T-cell (primary cell): ENCODE measurements around the gene DLG2. TPM values are rescaled to one million over a fixed set of nuclear protein-coding genes. Genes with fewer than 3 reads are reported as not detected.

ENCODE experiments used
- ATAC-seq, 4 experiments: fragments of 200-7000 bp in 3 of 4; fragments of 150-1000 bp in 1 of 4; cut with Tn5 transposase; replicated peaks in 1 of 4; 1 replicate in 3 of 4; 2 replicates in 1 of 4; pipeline ENCODE4 v1.10.0; 2021; ENCODE audit warnings: moderate library complexity in 3 of 4, mild to moderate bottlenecking in 2 of 4, moderate number of reproducible peaks in 1 of 4
- CTCF ChIA-PET, 2 donors: fragments of 300-600 bp; sonication (Branson Sonifier 250); formaldehyde crosslinking; loops; one replicate each; lab custom pipeline; 2022; ENCODE audit warnings: antibody characterized with exemption in 2 of 2; lab: Charles Lee
- POLR2A ChIA-PET, 2 donors: fragments of 300-600 bp; sonication (Branson Sonifier 250); formaldehyde crosslinking; loops; one replicate each; lab custom pipeline; 2022; ENCODE audit warnings: antibody characterized with exemption in 2 of 2; lab: Charles Lee
- DNase-seq, 35 experiments: peaks; one replicate each; pipeline versions ENCODE4 v3.0.0 to v3.0.0-alpha.2; 2013 to 2023
- H3K27ac ChIP-seq: one replicate; pipeline ENCODE4 v1.5.1; 2013; ENCODE audit warnings: low read length
- H3K27me3 ChIP-seq, 2 experiments: replicated peaks in 1 of 2; 1 replicate in 1 of 2; 2 replicates in 1 of 2; pipeline versions ENCODE4 v1.6.1 to v1.7.0; 2013; ENCODE audit warnings: low read length in 1 of 2, mixed read lengths in 1 of 2; ENCODE audit not compliant: control insufficient read depth in 2 of 2, insufficient read depth in 2 of 2; ENCODE audit errors: extremely low read depth in 1 of 2
- H3K36me3 ChIP-seq, 2 donors: 1 replicate in 1 of 2; 2 replicates in 1 of 2; pipeline versions ENCODE4 v1.6.1 to v1.7.0; 2013; ENCODE audit warnings: low read length in 1 of 2; ENCODE audit not compliant: control insufficient read depth in 2 of 2, insufficient read depth in 1 of 2; ENCODE audit errors: extremely low read depth in 1 of 2
- H3K4me1 ChIP-seq, 2 experiments: 1 replicate in 1 of 2; 2 replicates in 1 of 2; pipeline versions ENCODE4 v1.6.1 to v1.7.0; 2013; ENCODE audit warnings: low read length in 2 of 2, mixed read lengths in 1 of 2; ENCODE audit not compliant: insufficient read depth in 2 of 2, control insufficient read depth in 1 of 2; ENCODE audit errors: extremely low read depth in 1 of 2
- H3K4me3 ChIP-seq, 2 donors: 1 replicate in 1 of 2; 2 replicates in 1 of 2; pipeline versions ENCODE4 v1.5.1 to v1.7.0; 2013; ENCODE audit warnings: mild to moderate bottlenecking in 2 of 2, low read length in 1 of 2, moderate library complexity in 1 of 2; ENCODE audit not compliant: control insufficient read depth in 1 of 2; ENCODE audit errors: extremely low read depth in 1 of 2
- H3K9me3 ChIP-seq: 2 replicates; pipeline ENCODE4 v1.7.0; 2013
- H3K27ac Mint-ChIP-seq, 2 donors: one replicate each; pipeline ENCODE4 v1.8.0; 2020 to 2021; ENCODE audit warnings: mild to moderate bottlenecking in 2 of 2, mixed read lengths in 2 of 2
- H3K27me3 Mint-ChIP-seq, 2 donors: one replicate each; pipeline ENCODE4 v1.8.0; 2021 to 2022; ENCODE audit warnings: mixed read lengths in 2 of 2
- H3K36me3 Mint-ChIP-seq: one replicate; pipeline ENCODE4 v1.8.0; 2021; ENCODE audit warnings: mixed read lengths
- H3K4me1 Mint-ChIP-seq, 3 donors: one replicate each; pipeline ENCODE4 v1.8.0; 2020 to 2022; ENCODE audit warnings: mixed read lengths in 3 of 3, mild to moderate bottlenecking in 1 of 3
- H3K4me3 Mint-ChIP-seq, 3 donors: one replicate each; pipeline ENCODE4 v1.8.0; 2020 to 2022; ENCODE audit warnings: mild to moderate bottlenecking in 3 of 3, mixed read lengths in 3 of 3, moderate library complexity in 3 of 3
- H3K9me3 Mint-ChIP-seq, 3 donors: one replicate each; pipeline ENCODE4 v1.8.0; 2020 to 2022; ENCODE audit warnings: mixed read lengths in 3 of 3
- WGBS: methylation state at CpG from one replicate; pipeline ENCODE4 v1.1.5; 2013; ENCODE audit warnings: missing lambda C conversion rate; ENCODE audit not compliant: insufficient coverage; 5-methylcytosine and 5-hydroxymethylcytosine counted together
- total RNA-seq, 35 experiments: library from RNA in 6 of 35; stranded (reverse) in 6 of 35; fragments of 120-200 nt in 1 of 35; gene quantifications; one replicate each; pipeline versions ENCODE4 v1.2.1 to v1.2.4 and lab custom pipeline; 2013 to 2026

The DLG2 gene
- total RNA-seq, 5 donors from 2014 or later (not counting 1 experiment from before 2014, with no cell fraction given), result 2.3 to 4.1 (median 2.9) TPM

DNA sequence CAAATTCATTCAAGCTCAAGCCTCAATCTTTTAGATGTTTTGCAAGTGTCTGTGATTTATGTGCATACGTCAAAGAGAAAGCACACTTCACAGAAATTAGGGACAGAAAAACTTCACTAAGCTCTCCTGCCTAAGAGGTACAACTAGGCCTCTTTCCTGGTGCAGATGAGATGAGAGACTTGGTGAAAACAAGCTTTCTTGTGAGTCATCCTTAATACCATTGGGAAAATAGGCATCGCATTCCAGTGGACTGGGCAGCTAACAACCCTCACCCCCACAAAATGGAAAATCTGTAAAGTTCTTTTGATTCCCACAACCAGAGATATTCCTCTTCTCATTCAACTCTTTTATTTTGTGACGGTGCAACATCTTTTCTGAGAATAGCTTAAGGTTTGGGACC, 1230.6 kb downstream of the DLG2 start:
- Mint-ChIP-seq H3K9me3 (peaks cover 6 to 10% (median 7%) of the 10 kb centered on the region in 3 donors), H3K36me3 (no peaks in the 10 kb centered on the region), H3K4me1 (no peaks in the 10 kb centered on the region), H3K27me3 (no peaks in the 10 kb centered on the region), H3K4me3 (no peak overlapping the region), H3K27ac (no peak overlapping the region)
- ATAC-seq, result no peak
- Histone ChIP-seq H3K27me3 (no peaks in the 10 kb centered on the region), H3K4me3 (no peak overlapping the region), H3K4me1 (no peaks in the 10 kb centered on the region), H3K27ac (no peak overlapping the region), H3K9me3 (no peaks in the 10 kb centered on the region), H3K36me3 (no peaks in the 10 kb centered on the region)
- DNase-seq, result no peak
- ChIA-PET POLR2A (no interaction called here), CTCF (no interaction called here)
- WGBS, result no CpG with 5 or more reads among the region's 3 CpGs

DNA sequence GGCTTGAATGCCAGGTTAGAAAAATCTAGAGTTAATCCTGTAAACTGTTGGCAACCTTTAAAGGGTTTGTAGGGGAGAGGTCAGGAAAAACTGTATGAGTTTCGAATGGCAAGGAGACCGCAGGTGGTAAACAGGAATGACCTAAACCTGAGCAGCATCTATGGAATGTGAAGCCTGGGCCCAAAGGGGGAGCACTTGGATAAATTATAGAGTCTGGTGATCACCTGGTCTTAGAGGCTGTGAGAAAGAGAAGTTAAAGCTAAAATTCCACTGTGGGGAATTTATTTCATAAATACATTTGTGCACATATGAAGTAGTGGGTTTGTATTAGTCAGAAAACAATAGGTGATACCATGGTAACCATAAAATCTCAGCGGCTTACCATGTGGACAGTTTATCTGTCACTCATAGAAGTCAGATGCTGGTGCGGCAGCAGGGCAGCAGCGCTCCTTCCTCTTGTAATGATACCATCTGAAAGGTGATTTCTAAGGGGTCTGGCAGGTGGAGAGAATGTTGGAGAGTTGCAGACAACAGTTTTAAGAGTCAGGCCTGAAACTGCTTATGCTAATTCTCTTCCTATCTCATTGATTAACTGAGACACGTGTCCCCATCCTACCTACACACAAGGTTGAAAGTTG, 1236.6 kb downstream of the DLG2 start:
- Mint-ChIP-seq H3K4me3 (no peak overlapping the region), H3K27me3 (no peaks in the 10 kb centered on the region), H3K27ac (no peak overlapping the region), H3K4me1 (no peaks in the 10 kb centered on the region), H3K9me3 (peaks cover 0 to 3% (median 0%) of the 10 kb centered on the region in 3 donors), H3K36me3 (no peaks in the 10 kb centered on the region)
- H3K36me3 ChIP-seq, result no peaks in the 10 kb centered on the region
- no peak overlapping the region for H3K4me3 ChIP-seq
- 72% methylated on average over 3 of the region's 6 CpGs for WGBS
- no peak overlapping the region for H3K27ac ChIP-seq
- ChIA-PET POLR2A (no interaction called here), CTCF (interaction anchor here in 1 of 2 donors (0.6 kb wide), 1 partner anchor 532 kb away, joined by 3 read pairs; no protein-coding TSS in a partner anchor)
- H3K4me1 ChIP-seq, result no peaks in the 10 kb centered on the region
- no peak for DNase-seq
- H3K9me3 ChIP-seq, result no peaks in the 10 kb centered on the region
- H3K27me3 ChIP-seq, result no peaks in the 10 kb centered on the region
- no peak for ATAC-seq

DNA sequence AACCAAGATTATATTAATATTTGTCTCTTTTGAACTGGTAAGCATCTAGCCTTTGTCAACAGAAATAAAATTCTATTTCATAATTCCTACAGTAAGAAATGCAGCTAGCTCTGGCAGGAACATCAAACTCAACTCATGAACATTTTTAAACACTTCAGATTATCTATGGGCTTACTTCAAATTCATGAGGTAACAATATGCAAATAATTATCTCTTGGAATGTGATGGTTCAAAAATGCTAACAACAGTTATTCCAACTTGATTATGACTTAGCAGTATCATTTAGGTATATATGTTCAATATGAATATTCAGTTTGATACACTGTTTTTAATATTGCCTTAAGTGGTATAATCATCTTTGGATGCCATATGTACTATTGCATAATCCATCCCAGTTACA, 1237.4 kb downstream of the DLG2 start:
- Histone ChIP-seq H3K4me3 (no peak overlapping the region), H3K27ac (no peak overlapping the region)

DNA sequence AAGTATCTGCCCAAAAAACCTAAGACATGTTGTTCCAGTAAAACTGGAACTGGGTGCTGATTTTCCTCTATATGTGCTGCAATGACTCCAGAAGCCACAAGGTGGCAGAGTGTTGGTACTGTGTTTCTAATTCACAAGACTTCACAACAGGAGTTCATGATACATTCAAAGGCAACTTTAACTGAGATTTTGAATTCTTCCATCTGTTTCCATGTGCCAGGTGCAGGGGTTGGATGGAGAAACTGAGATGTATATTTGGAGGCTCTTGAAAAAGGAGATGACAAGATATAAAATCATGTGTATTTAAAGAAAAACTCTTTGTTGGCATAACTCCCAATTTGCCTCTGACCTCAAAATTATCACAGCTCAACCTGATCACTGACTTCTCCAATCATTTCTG, 1242.4 kb downstream of the DLG2 start:
- no peaks in the 10 kb centered on the region for H3K36me3 Mint-ChIP-seq
- no peaks in the 10 kb centered on the region for H3K9me3 Mint-ChIP-seq
- H3K4me3 ChIP-seq, result no peak overlapping the region
- H3K4me3 Mint-ChIP-seq, result no peak overlapping the region
- DNase-seq, result peak in 3 of 35 experiments; percentile 0 to 23 (median 3)
- H3K9me3 ChIP-seq, result no peaks in the 10 kb centered on the region
- H3K27ac ChIP-seq, result no peak overlapping the region
- no peak for ATAC-seq
- no peaks in the 10 kb centered on the region for H3K4me1 ChIP-seq
- ChIA-PET POLR2A (no interaction called here), CTCF (no interaction called here)
- no peaks in the 10 kb centered on the region for H3K27me3 Mint-ChIP-seq
- no peaks in the 10 kb centered on the region for H3K36me3 ChIP-seq
- no peaks in the 10 kb centered on the region for H3K27me3 ChIP-seq
- H3K4me1 Mint-ChIP-seq, result no peaks in the 10 kb centered on the region
- H3K27ac Mint-ChIP-seq, result no peak overlapping the region

More for the DNA sequence above, 1237.4 kb downstream of the DLG2 start:
- Histone ChIP-seq H3K36me3 (no peaks in the 10 kb centered on the region), H3K27me3 (no peaks in the 10 kb centered on the region), H3K9me3 (no peaks in the 10 kb centered on the region), H3K4me1 (no peaks in the 10 kb centered on the region)
- ChIA-PET POLR2A (no interaction called here), CTCF (interaction anchor here in 1 of 2 donors (0.6 kb wide), 1 partner anchor 533 kb away, joined by 3 read pairs; no protein-coding TSS in a partner anchor)
- Mint-ChIP-seq H3K9me3 (peaks cover 0 to 3% (median 0%) of the 10 kb centered on the region in 3 donors), H3K27ac (no peak overlapping the region), H3K36me3 (no peaks in the 10 kb centered on the region), H3K4me3 (no peak overlapping the region), H3K27me3 (no peaks in the 10 kb centered on the region), H3K4me1 (no peaks in the 10 kb centered on the region)
- DNase-seq (no peak), ATAC-seq (no peak)

DNA sequence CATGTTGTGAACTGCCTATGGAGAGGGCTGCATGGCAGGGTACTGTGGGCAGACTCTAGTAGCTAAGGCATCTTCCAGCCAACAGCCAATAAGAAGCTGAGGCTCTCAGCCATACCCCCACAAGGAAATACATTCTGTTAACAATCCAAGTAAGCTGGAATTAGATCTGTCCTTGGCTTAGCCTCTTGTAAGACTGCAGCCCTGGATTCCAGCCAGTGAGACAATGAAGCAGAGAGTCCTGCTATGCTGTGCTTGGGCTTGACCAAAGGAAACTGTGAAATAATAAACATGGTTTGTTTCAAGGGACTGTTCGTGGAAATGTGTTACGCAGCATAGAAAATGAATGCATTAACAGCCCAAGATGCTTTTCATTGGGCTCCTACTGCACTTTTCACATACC, 1243.6 kb downstream of the DLG2 start:
- DNase-seq (no peak), ATAC-seq (no peak)
- Histone ChIP-seq H3K4me1 (no peaks in the 10 kb centered on the region), H3K4me3 (no peak overlapping the region), H3K9me3 (no peaks in the 10 kb centered on the region), H3K36me3 (no peaks in the 10 kb centered on the region), H3K27ac (no peak overlapping the region), H3K27me3 (no peaks in the 10 kb centered on the region)
- H3K27ac Mint-ChIP-seq, result no peak overlapping the region
- no peaks in the 10 kb centered on the region for H3K36me3 Mint-ChIP-seq
- H3K4me1 Mint-ChIP-seq, result no peaks in the 10 kb centered on the region
- WGBS, result no CpG with 5 or more reads among the region's 2 CpGs
- H3K4me3 Mint-ChIP-seq, result no peak overlapping the region
- CTCF ChIA-PET, result interaction anchor here (0.7 to 0.8 kb wide), 2 partner anchors 9 to 25 kb away, joined by 3 to 6 read pairs; no protein-coding TSS in a partner anchor
- H3K27me3 Mint-ChIP-seq, result no peaks in the 10 kb centered on the region
- POLR2A ChIA-PET, result no interaction called here
- no peaks in the 10 kb centered on the region for H3K9me3 Mint-ChIP-seq

DNA sequence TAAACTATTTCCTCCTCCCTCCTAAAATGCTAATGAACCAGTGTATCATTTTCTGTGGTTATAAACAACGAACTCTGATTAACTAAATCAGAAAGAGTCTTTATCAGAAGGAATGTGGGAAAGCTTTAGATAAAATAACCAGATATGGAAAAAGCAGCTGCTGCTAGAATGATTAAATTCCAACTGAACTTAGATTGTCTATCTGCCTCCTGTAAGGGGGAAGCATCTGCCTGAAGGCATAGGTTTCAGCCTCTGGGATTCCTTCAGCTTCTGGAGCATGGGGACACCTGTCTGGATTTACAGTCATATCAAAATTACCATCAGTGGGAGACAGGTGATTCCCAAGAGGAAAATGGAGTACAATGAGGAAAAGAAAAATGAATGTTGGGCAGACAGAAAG, 1245.5 kb downstream of the DLG2 start:
- Histone ChIP-seq H3K4me1 (no peaks in the 10 kb centered on the region), H3K4me3 (no peak overlapping the region), H3K36me3 (no peaks in the 10 kb centered on the region), H3K9me3 (no peaks in the 10 kb centered on the region), H3K27ac (no peak overlapping the region), H3K27me3 (no peaks in the 10 kb centered on the region)
- no peaks in the 10 kb centered on the region for H3K36me3 Mint-ChIP-seq
- DNase-seq, result no peak
- ChIA-PET CTCF (no interaction called here), POLR2A (no interaction called here)
- no peaks in the 10 kb centered on the region for H3K27me3 Mint-ChIP-seq
- H3K9me3 Mint-ChIP-seq, result no peaks in the 10 kb centered on the region
- H3K27ac Mint-ChIP-seq, result no peak overlapping the region
- no peak overlapping the region for H3K4me3 Mint-ChIP-seq
- ATAC-seq, result no peak
- no peaks in the 10 kb centered on the region for H3K4me1 Mint-ChIP-seq
- WGBS, result no CpG with 5 or more reads among the region's 1 CpG
